Urinary bladder (tissue), 4 donors: ENCODE data around the gene TBCEL. TPM values are rescaled to one million over a fixed set of nuclear protein-coding genes. Genes with fewer than 3 reads are reported as not detected.

Experiments
- DNase-seq: peaks from one replicate; pipeline ENCODE4 v3.0.0-alpha.2; 2015; ENCODE audit errors: extremely low spot score
- H3K27ac ChIP-seq: one replicate; pipeline ENCODE4 v1.5.1; 2013; ENCODE audit warnings: low read depth, mild to moderate bottlenecking, moderate library complexity
- H3K36me3 ChIP-seq: one replicate; pipeline ENCODE4 v1.6.1; 2013; ENCODE audit warnings: mild to moderate bottlenecking, moderate library complexity; ENCODE audit not compliant: insufficient read depth
- H3K4me1 ChIP-seq: one replicate; pipeline ENCODE4 v1.6.1; 2013; ENCODE audit warnings: mild to moderate bottlenecking, moderate library complexity; ENCODE audit not compliant: insufficient read depth
- H3K4me3 ChIP-seq: one replicate; pipeline ENCODE4 v1.5.1; 2013; ENCODE audit warnings: low read depth, low read length
- WGBS: extraction: QIAGEN DNeasy Blood & Tissue Kit; methylation state at CpG from one replicate; pipeline ENCODE4 v1.1.7; 2013; 5-methylcytosine and 5-hydroxymethylcytosine counted together
- polyA plus RNA-seq: library from polyadenylated mRNA; stranded (reverse); fragments of 200-250 nt; gene quantifications from one replicate; pipeline ENCODE4 v1.2.3, GENCODE V29; 2013
- total RNA-seq: library from RNA; depleted of rRNA; stranded (reverse); fragments of >200 nt; gene quantifications from one replicate; pipeline ENCODE4 v1.2.3, GENCODE V29; 2014
- donor health status: healthy with polysubstance abuse.
- donor health status: healthy.

TBCEL gene, protein sequence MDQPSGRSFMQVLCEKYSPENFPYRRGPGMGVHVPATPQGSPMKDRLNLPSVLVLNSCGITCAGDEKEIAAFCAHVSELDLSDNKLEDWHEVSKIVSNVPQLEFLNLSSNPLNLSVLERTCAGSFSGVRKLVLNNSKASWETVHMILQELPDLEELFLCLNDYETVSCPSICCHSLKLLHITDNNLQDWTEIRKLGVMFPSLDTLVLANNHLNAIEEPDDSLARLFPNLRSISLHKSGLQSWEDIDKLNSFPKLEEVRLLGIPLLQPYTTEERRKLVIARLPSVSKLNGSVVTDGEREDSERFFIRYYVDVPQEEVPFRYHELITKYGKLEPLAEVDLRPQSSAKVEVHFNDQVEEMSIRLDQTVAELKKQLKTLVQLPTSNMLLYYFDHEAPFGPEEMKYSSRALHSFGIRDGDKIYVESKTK
- total RNA-seq (57.0 TPM), polyA plus RNA-seq (12.1 TPM)

- H3K4me1 ChIP-seq: peaks cover 3% of the 10 kb centered on the region
- peaks cover 2% of the 10 kb centered on the region for H3K36me3 ChIP-seq
- under 1% methylated on average over 54 of the region's 54 CpGs for WGBS
- DNase-seq: peak; percentile 64
- H3K27ac ChIP-seq: no peak within 1 kb of the TSS
- peak within 1 kb of the TSS; percentile 79 for H3K4me3 ChIP-seq
Measured at GRCh38 chr11:121023848-121024751, at the start of gene TBCEL. Gene TBCEL, plus strand, starts transcription at chr11:121024102. Its CDS starts 21,589 bp downstream, at chr11:121045691.

DNA sequence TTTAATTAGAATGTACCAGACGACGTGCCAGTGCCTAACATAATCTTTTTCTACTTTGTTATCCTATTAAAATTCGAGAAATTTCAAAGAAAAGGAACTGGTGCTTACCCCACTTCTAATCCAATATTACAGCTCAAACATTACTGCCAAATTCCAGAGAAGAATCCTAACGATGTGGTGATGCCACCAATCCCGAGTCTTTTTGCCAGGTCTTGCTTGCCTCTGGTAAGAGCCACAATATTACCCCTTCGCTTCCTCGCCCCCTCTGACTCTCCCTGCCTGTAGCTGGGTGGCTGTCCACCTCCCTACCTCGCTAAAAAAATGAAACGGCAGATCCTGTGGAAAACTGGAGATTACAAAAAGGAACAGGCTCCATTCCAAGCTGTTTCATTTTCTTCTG, 49.4 kb upstream of the TBCEL start:
- Histone ChIP-seq H3K36me3 (no peaks in the 10 kb centered on the region), H3K4me1 (no peaks in the 10 kb centered on the region), H3K27ac (no peak overlapping the region), H3K4me3 (no peak overlapping the region)
- 48% methylated on average over 9 of the region's 9 CpGs for WGBS
- no peak for DNase-seq

DNA sequence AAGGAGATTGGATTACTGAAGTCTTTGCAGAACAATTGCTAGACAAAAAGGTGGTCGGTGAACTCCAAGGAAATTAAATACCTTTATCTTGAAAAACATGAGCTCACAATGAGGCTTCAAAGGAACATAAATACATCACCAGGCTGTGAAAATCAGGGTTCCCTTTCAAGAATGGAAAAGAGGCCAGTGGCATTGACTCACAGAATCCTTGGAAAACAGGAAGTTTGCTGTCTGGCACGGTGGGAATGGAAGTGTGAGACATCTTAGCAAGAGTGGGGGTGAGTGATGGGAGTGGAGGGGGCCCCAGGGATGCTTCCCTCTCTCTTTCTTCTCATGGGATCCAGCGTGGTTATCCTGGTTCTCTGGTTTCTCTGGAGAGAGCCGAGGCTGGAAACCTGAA, 48.9 kb upstream of the TBCEL start:
- Histone ChIP-seq H3K27ac (no peak overlapping the region), H3K4me1 (no peaks in the 10 kb centered on the region), H3K4me3 (no peak overlapping the region), H3K36me3 (no peaks in the 10 kb centered on the region)
- no peak for DNase-seq
- WGBS: 36% methylated on average over 4 of the region's 4 CpGs

DNA sequence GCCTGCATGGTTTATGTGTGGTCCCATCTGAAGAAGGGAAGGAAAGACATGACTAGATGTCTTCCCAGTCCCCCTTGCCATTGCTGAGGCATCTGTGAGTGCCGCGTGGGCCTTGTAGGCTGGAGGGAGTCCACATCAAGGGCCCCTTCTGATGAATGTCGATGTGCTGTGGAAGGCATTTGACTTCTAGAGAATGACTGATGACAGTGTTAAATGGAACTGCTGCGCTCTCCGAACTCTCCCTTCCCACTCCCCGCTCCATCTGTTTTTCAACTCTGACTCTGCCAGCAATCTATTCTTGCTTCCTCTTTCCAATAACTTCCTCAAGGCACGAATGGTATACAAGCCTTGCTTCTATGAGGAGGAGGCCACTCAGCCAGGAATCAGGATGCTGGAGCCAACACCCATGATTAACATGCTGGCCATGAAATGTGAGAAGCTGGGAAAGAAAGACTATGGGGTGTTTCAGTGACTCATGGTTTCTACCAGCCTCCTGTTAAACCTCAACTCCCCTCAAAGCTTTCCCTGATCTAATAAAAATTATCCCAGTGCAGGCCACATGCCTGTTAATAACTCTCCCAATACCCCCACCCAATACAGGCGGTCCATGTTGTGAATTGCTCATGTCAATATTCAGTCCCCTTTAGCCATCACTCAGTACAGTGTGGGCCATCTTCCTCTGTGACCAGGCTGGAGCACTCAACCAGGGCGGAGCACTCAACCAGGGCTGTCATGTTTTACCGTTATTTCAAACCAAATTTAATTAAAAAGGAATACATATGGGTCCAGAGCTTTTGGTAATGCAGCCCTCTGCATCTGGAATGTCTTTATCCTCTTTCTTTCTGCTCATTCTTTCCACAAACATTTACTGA, 46.4 kb upstream of the TBCEL start:
- H3K27ac ChIP-seq: no peak overlapping the region
- 78% methylated on average over 10 of the region's 10 CpGs for WGBS
- H3K4me3 ChIP-seq: no peak overlapping the region
- H3K36me3 ChIP-seq: no peaks in the 10 kb centered on the region
- H3K4me1 ChIP-seq: no peaks in the 10 kb centered on the region
- no peak for DNase-seq

DNA sequence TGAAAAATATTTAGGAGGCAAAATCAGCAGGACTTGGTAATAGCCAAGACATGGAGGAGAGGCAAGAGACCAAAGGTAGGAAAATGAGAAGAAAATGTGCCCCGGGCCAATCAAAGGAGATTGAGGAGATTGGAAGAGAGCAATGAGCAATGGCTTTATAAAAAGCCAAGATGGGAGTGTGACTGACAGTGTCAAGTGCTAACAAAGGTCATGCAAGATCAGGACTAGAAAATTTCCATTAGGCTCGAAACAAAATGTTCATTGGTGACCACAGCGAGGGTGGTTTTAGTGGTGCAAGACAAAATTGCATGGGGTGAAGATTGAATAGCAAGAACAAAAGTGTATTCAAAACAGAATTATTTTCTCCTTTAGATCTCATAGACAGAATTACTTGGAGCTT, 45.2 kb upstream of the TBCEL start:
- H3K4me3 ChIP-seq: no peak overlapping the region
- no peak for DNase-seq
- no peaks in the 10 kb centered on the region for H3K4me1 ChIP-seq
- H3K36me3 ChIP-seq: no peaks in the 10 kb centered on the region
- no peak overlapping the region for H3K27ac ChIP-seq
- WGBS: 72% methylated on average over 3 of the region's 3 CpGs

DNA sequence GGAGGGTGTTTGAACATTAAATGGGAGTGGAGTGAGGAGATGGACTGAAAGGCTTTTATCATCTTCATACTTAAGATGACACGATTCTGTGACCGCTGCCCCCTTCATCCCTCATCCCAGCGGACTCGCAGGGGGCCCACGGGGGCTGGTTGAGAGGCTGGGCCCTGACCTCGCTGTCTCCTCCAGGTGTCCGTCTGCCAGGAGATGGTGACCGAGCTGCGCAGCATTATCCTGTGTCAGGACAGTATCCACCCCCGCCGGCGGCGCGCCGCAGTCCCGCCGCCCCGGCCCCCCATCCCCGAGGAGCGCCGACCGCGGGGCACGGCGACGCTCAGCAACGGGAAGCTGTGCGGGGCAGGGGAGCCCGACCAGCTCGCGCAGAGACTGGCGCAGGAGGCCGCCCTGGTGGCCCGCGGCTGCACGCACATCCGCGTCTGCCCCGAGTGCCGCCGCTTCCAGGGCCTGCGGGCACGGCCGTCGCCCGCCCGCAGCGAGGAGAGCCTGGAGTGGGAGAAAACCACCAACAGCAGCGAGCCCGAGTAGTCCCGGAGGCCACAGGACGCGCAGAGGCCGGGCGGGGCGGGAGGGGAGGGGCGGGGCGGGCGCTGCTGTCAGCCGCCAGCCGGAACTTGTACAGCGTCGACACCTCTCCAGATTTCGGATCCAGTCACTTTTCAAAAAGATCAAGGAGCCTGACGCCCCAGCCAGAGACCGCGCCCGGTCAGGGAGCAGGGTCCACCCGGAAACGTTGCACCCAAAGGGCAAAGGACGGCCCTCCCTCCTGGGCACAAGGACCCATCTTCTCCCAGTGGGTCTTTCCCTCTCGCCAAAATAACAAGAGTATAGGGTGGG, 38.0 kb upstream of the TBCEL start:
- H3K4me1 ChIP-seq: no peaks in the 10 kb centered on the region
- no peak for DNase-seq
- peak overlapping the region; percentile 32 for H3K4me3 ChIP-seq
- 2% methylated on average over 72 of the region's 72 CpGs for WGBS
- H3K27ac ChIP-seq: no peak overlapping the region
- H3K36me3 ChIP-seq: no peaks in the 10 kb centered on the region

GRCh38 chr11:120988603-120989002, 35.3 kb upstream of the TBCEL start:
- Histone ChIP-seq H3K4me1 (no peaks in the 10 kb centered on the region), H3K27ac (no peak overlapping the region), H3K4me3 (no peak overlapping the region), H3K36me3 (no peaks in the 10 kb centered on the region)
- DNase-seq: no peak
- WGBS: 80% methylated on average over 1 of the region's 1 CpG

DNA sequence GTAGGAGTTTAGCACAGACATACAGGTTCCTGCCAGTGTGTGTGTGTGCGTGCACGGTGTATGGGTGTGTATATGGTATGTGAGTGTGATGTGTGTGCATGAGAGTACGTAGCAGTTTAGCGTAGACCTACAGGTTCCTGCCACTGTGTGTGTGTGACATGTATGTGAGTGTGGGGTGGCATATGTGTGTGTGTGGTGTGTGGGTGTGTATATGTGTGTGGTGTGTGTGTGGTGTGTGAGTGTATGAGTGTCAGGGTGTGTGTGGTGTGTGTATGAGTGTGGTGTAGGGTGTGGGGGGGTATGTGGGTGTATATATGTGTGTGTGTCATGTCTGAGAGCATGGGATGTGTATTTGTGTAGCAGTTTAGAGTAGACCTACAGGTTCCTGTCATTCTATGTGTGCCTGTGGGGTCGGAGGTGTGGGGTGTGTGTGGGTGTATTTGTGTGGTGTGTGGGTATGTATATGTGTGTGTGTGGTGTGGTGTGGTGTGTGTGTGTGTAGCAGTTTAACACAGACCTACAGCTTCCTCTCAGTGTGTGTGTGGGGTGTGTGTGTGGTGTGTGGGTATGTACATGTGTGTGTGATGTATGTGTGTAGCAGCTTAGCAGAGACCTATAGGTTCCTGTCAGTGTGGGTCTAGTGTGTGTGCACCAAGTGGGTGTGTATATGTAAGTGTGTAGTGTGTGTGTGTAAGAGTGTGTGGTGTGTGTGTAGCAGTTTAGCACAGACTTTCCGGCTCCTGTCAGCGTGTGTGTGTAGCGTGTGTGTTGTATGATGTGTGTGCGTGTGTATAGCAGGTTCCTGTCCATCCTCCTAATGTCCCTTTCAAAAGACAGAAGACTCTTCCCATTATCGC, 31.8 kb upstream of the TBCEL start:
- 93% methylated on average over 10 of the region's 10 CpGs for WGBS
- Histone ChIP-seq H3K36me3 (no peaks in the 10 kb centered on the region), H3K4me3 (no peak overlapping the region), H3K27ac (no peak overlapping the region), H3K4me1 (no peaks in the 10 kb centered on the region)
- DNase-seq: no peak

- Histone ChIP-seq H3K36me3 (no peaks in the 10 kb centered on the region), H3K27ac (no peak overlapping the region), H3K4me1 (no peaks in the 10 kb centered on the region), H3K4me3 (no peak overlapping the region)
- 52% methylated on average over 1 of the region's 1 CpG for WGBS
- no peak for DNase-seq
Measured at GRCh38 chr11:120994091-120994859, 29.6 kb upstream of the TBCEL start.

GRCh38 chr11:120995184-120995583, 28.7 kb upstream of the TBCEL start:
- DNase-seq: no peak
- Histone ChIP-seq H3K4me1 (no peaks in the 10 kb centered on the region), H3K4me3 (no peak overlapping the region), H3K36me3 (no peaks in the 10 kb centered on the region), H3K27ac (no peak overlapping the region)
- WGBS: 93% methylated on average over 2 of the region's 2 CpGs

- Histone ChIP-seq H3K36me3 (no peaks in the 10 kb centered on the region), H3K4me3 (no peak overlapping the region), H3K4me1 (no peaks in the 10 kb centered on the region), H3K27ac (no peak overlapping the region)
- 91% methylated on average over 5 of the region's 5 CpGs for WGBS
- no peak for DNase-seq
Measured at GRCh38 chr11:120996973-120997372, 26.9 kb upstream of the TBCEL start.
